Panc1 (cell line): ENCODE data around the gene BCAM. TPM values are rescaled to one million over a fixed set of nuclear protein-coding genes. Genes with fewer than 3 reads are reported as not detected.

ENCODE experiments used
- ATAC-seq: fragments of 200-7000 bp; cut with Tn5 transposase; 2 replicates; pipeline ENCODE4 v1.9.1; 2020; ENCODE audit warnings: mild to moderate bottlenecking, moderate library complexity
- BruUV-seq: library from RNA; stranded (reverse); fragments of 400-500 nt; replicated peaks from 2 replicates; lab custom pipeline; 2021; lab: Mats Ljungman, UMichigan
- CTCF ChIA-PET: fragments of 300-600 bp; sonication (Branson Sonifier 250); formaldehyde crosslinking; loops from one replicate; lab custom pipeline; 2022; ENCODE audit warnings: antibody characterized with exemption; lab: Charles Lee
- POLR2A ChIA-PET: fragments of 300-600 bp; sonication (Branson Sonifier 250); formaldehyde crosslinking; loops from one replicate; lab custom pipeline; 2022; ENCODE audit warnings: antibody characterized with exemption; lab: Charles Lee
- DNase-seq: peaks from one replicate; pipeline ENCODE4 v3.0.0-alpha.2; 2010; ENCODE audit warnings: low read depth, low spot score
- H3K27ac ChIP-seq: 2 replicates; pipeline ENCODE4 v1.5.1; 2011; ENCODE audit warnings: mild to moderate bottlenecking, low read length, inconsistent platforms
- H3K27me3 ChIP-seq: fragments of 200-500 bp; sonication (Bioruptor generic); 2 replicates; pipeline ENCODE4 v1.6.0; 2014; ENCODE audit warnings: low read length, inconsistent platforms; ENCODE audit not compliant: control insufficient read depth, insufficient read depth
- H3K36me3 ChIP-seq: fragments of 200-500 bp; sonication (Bioruptor generic); 2 replicates; pipeline ENCODE4 v1.5.1; 2014; ENCODE audit warnings: inconsistent platforms, mild to moderate bottlenecking, low read length, moderate library complexity; ENCODE audit not compliant: control insufficient read depth, insufficient read depth
- H3K4me1 ChIP-seq: 2 replicates; pipeline ENCODE4 v1.5.1; 2011; ENCODE audit warnings: inconsistent platforms, mild to moderate bottlenecking, low read length, moderate library complexity; ENCODE audit not compliant: control insufficient read depth, insufficient read depth
- H3K4me3 ChIP-seq, 2 experiments: 2 replicates each; pipeline ENCODE4 v1.5.1; 2011 to 2012; ENCODE audit warnings: low read depth in 2 of 2, low read length in 2 of 2, mild to moderate bottlenecking in 2 of 2, inconsistent platforms in 1 of 2, moderate library complexity in 1 of 2
- H3K9me3 ChIP-seq: fragments of 200-500 bp; sonication (Bioruptor generic); 2 replicates; pipeline ENCODE4 v1.5.1; 2014; ENCODE audit warnings: low read depth, mild to moderate bottlenecking, inconsistent platforms, low read length, moderate library complexity; ENCODE audit not compliant: control insufficient read depth, insufficient read depth
- CTCF ChIP-seq: fragments of 450-650 bp; IDR thresholded peaks from 2 replicates; pipeline ENCODE4 v1.5.1; 2017; ENCODE audit warnings: mild to moderate bottlenecking
- POLR2AphosphoS5 ChIP-seq: IDR thresholded peaks from 2 replicates; pipeline ENCODE4 v1.6.1; 2012; ENCODE audit warnings: mild to moderate bottlenecking, low read depth, low read length, moderate library complexity
- REST ChIP-seq, 2 experiments: IDR thresholded peaks; 2 replicates each; pipeline ENCODE4 v1.6.1; 2011 to 2012; ENCODE audit warnings: low read depth in 2 of 2, control low read depth in 1 of 2, low read length in 1 of 2, mild to moderate bottlenecking in 1 of 2, moderate library complexity in 1 of 2; ENCODE audit not compliant: insufficient read depth in 1 of 2
- SIN3A ChIP-seq: IDR thresholded peaks from 2 replicates; pipeline ENCODE4 v1.6.1; 2012; ENCODE audit warnings: low read depth, mild to moderate bottlenecking, low read length, moderate library complexity, borderline replicate concordance; ENCODE audit not compliant: insufficient read depth
- TCF7L2 ChIP-seq: IDR thresholded peaks from 2 replicates; pipeline ENCODE4 v1.6.1; 2011; ENCODE audit warnings: mild to moderate bottlenecking, low read depth, low read length, inconsistent platforms
- in situ Hi-C: cut with HindIII; loops from 2 replicates; pipeline ENCODE4 v1.10.0; 2016; ENCODE audit warnings: low sequenced_read_pairs, low pct_unique_long_range_greater_than_20kb
- intact Hi-C: fragments of 100-400 bp; cut with micrococcal nuclease; formaldehyde crosslinking; loops from one replicate; pipeline ENCODE4 v1.10.0; 2022; ENCODE audit not compliant: unreplicated experiment
- total RNA-seq: library from RNA; stranded (reverse); gene quantifications from one replicate; pipeline ENCODE4 v1.2.1, GENCODE V29; 2021; ENCODE audit not compliant: unreplicated experiment

BCAM gene
- total RNA-seq, 1 experiment from 2014 or later, result 21.5 TPM

GRCh38 chr19:44806291-44806690 lies 2.6 kb upstream of the BCAM start:
- intact Hi-C loops (no loop called here), in situ Hi-C loops (no loop called here)
- Histone ChIP-seq H3K36me3 (no peaks in the 10 kb centered on the region), H3K9me3 (no peaks in the 10 kb centered on the region), H3K4me1 (peaks cover 13% of the 10 kb centered on the region), H3K27me3 (no peaks in the 10 kb centered on the region), H3K27ac (no peak overlapping the region), H3K4me3 (no peak overlapping the region)
- ChIA-PET CTCF (interaction anchor here (0.6 kb wide), 1 partner anchor 14 kb away, joined by 12 read pairs; no protein-coding TSS in a partner anchor), POLR2A (no interaction called here)
- no TSS peak for BruUV-seq
- TF ChIP-seq POLR2AphosphoS5 (no peak), TCF7L2 (no peak)
- ATAC-seq (no peak), DNase-seq (no peak)

- TF ChIP-seq CTCF (no peak), SIN3A (no peak), REST (IDR thresholded peaks at IDR 0.05; ENCODE audit: insufficient read depth in 1 of 2, low read depth in 2 of 2, low read length in 1 of 2) (no peak), TCF7L2 (no peak), POLR2AphosphoS5 (no peak)
- ChIA-PET CTCF (interaction anchor here (0.6 to 1.4 kb wide), 4 partner anchors 10 to 83 kb away, joined by 3 to 12 read pairs (median 4); partner anchors contain the start of gene NECTIN2), POLR2A (no interaction called here)
- DNase-seq (no peak), ATAC-seq (peak; percentile 33; the same call in 1 of the 2 replicates)
- no peaks in the 10 kb centered on the region for H3K9me3 ChIP-seq
- in situ Hi-C loops (no loop called here), intact Hi-C loops (no loop called here)
- peak overlapping the region; percentile 26 for H3K27ac ChIP-seq
- H3K4me3 ChIP-seq, result no peak overlapping the region
- no peaks in the 10 kb centered on the region for H3K27me3 ChIP-seq
- H3K4me1 ChIP-seq, result peaks cover 13% of the 10 kb centered on the region
- H3K36me3 ChIP-seq, result no peaks in the 10 kb centered on the region
- no TSS peak for BruUV-seq
These were observed 1.7 kb upstream of the BCAM start for GRCh38 chr19:44807162-44807561.

- no peak for TF ChIP-seq TCF7L2
- no peak for TF ChIP-seq SIN3A
- no peak for TF ChIP-seq REST (IDR thresholded peaks at IDR 0.05; ENCODE audit: insufficient read depth in 1 of 2, low read depth in 2 of 2, low read length in 1 of 2)
- no peak for TF ChIP-seq POLR2AphosphoS5
- TF ChIP-seq CTCF, result peak; percentile 83
- ChIA-PET CTCF (interaction anchor here (0.6 to 1.4 kb wide), 4 partner anchors 11 to 84 kb away, joined by 3 to 4 read pairs (median 4); partner anchors contain the start of gene NECTIN2), POLR2A (no interaction called here)
- DNase-seq (no peak), ATAC-seq (peak; percentile 84)
- H3K27ac ChIP-seq, result peak overlapping the region; percentile 26
- peaks cover 13% of the 10 kb centered on the region for H3K4me1 ChIP-seq
- in situ Hi-C loops (no loop called here), intact Hi-C loops (no loop called here)
- H3K4me3 ChIP-seq, result peak overlapping the region in 1 of 2 experiments; percentile 35; a peak in 1 of 4 replicates
- no peaks in the 10 kb centered on the region for H3K27me3 ChIP-seq
- H3K9me3 ChIP-seq, result no peaks in the 10 kb centered on the region
- H3K36me3 ChIP-seq, result no peaks in the 10 kb centered on the region
- no TSS peak for BruUV-seq
These were observed 1.0 kb upstream of the BCAM start for GRCh38 chr19:44807652-44808462.
